IMR-90 (cell line): ENCODE data around the gene HEXD. TPM values are rescaled to one million over a fixed set of nuclear protein-coding genes. Genes with fewer than 3 reads are reported as not detected.
"Not testable (repeated sequence)": the region's sequence is repeated elsewhere in the genome, so short reads cannot be mapped to it uniquely, and the experiment has no call there.

ENCODE experiments used
- ATAC-seq: fragments of 200-7000 bp; cut with Tn5 transposase; 2 replicates; pipeline ENCODE4 v1.9.1; 2020; ENCODE audit warnings: low read depth, mild to moderate bottlenecking, moderate library complexity
- BruUV-seq: library from RNA; stranded (reverse); fragments of 400-500 nt; replicated peaks from 2 replicates; lab custom pipeline; 2021; lab: Mats Ljungman, UMichigan
- CTCF ChIA-PET: fragments of 300-600 bp; formaldehyde crosslinking; extraction: SDS; loops from one replicate; lab custom pipeline; 2021; ENCODE audit warnings: antibody characterized with exemption; lab: Yijun Ruan, JAX
- POLR2A ChIA-PET: fragments of 300-600 bp; sonication (Branson Sonifier 250); formaldehyde crosslinking; loops from one replicate; lab custom pipeline; 2022; ENCODE audit warnings: antibody characterized with exemption; ENCODE audit not compliant: unreplicated experiment; lab: Charles Lee
- DNase-seq: peaks from one replicate; pipeline ENCODE4 v3.0.0; 2013
- H2AFZ ChIP-seq: replicated peaks from 2 replicates; pipeline ENCODE3; 2013; ENCODE audit warnings: low read length, mild to moderate bottlenecking; ENCODE audit not compliant: poor library complexity
- H2AK5ac ChIP-seq: 2 replicates; pipeline ENCODE4 v1.6.1; 2013; ENCODE audit warnings: low read depth, low read length, inconsistent platforms
- H2AK9ac ChIP-seq: replicated peaks from 2 replicates; pipeline ENCODE3; 2013; ENCODE audit warnings: mild to moderate bottlenecking, low read depth, low read length, moderate library complexity; ENCODE audit not compliant: poor library complexity
- H2BK120ac ChIP-seq: 2 replicates; pipeline ENCODE4 v1.6.1; 2013; ENCODE audit warnings: low read depth, low read length, inconsistent platforms
- H2BK15ac ChIP-seq: 3 replicates; pipeline ENCODE4 v1.6.1; 2013; ENCODE audit warnings: low read depth, low read length, inconsistent platforms
- H2BK20ac ChIP-seq: 2 replicates; pipeline ENCODE4 v1.6.1; 2013; ENCODE audit warnings: low read depth, mild to moderate bottlenecking, inconsistent platforms, low read length, moderate library complexity
- H2BK5ac ChIP-seq: 2 replicates; pipeline ENCODE4 v1.6.1; 2013; ENCODE audit warnings: mild to moderate bottlenecking, low read depth, low read length, inconsistent platforms; ENCODE audit not compliant: poor library complexity, severe bottlenecking
- H3K14ac ChIP-seq: replicated peaks from 2 replicates; pipeline ENCODE4 v1.6.1; 2013; ENCODE audit warnings: low read depth, low read length, inconsistent platforms
- H3K18ac ChIP-seq: 2 replicates; pipeline ENCODE4 v1.6.1; 2013; ENCODE audit warnings: low read depth, low read length, control low read depth
- H3K23ac ChIP-seq: 2 replicates; pipeline ENCODE4 v1.6.1; 2013; ENCODE audit warnings: low read depth, low read length, inconsistent platforms
- H3K27ac ChIP-seq: 2 replicates; pipeline ENCODE4 v1.5.1; 2013; ENCODE audit warnings: mild to moderate bottlenecking, control low read depth, low read length; ENCODE audit not compliant: insufficient read depth
- H3K27me3 ChIP-seq: 2 replicates; pipeline ENCODE4 v1.6.1; 2013; ENCODE audit warnings: low read length; ENCODE audit not compliant: control insufficient read depth, insufficient read depth
- H3K36me3 ChIP-seq: 2 replicates; pipeline ENCODE4 v1.6.1; 2013; ENCODE audit warnings: low read length, mixed read lengths; ENCODE audit not compliant: control insufficient read depth, insufficient read depth
- H3K4ac ChIP-seq: 2 replicates; pipeline ENCODE4 v1.6.1; 2013; ENCODE audit warnings: low read depth, low read length, inconsistent platforms
- H3K4me1 ChIP-seq: 2 replicates; pipeline ENCODE4 v1.6.1; 2013; ENCODE audit warnings: low read length, mixed read lengths; ENCODE audit not compliant: control insufficient read depth, insufficient read depth
- H3K4me2 ChIP-seq: 2 replicates; pipeline ENCODE4 v1.6.1; 2013; ENCODE audit warnings: low read depth, mild to moderate bottlenecking, control low read depth, low read length, moderate library complexity
- H3K4me3 ChIP-seq: 2 replicates; pipeline ENCODE4 v1.5.1; 2013; ENCODE audit warnings: low read depth, mild to moderate bottlenecking, control low read depth, low read length, moderate library complexity; ENCODE audit not compliant: insufficient read depth
- H3K56ac ChIP-seq: 2 replicates; pipeline ENCODE4 v1.6.1; 2013; ENCODE audit warnings: low read length, inconsistent platforms; ENCODE audit not compliant: insufficient read depth; ENCODE audit errors: extremely low read depth
- H3K79me1 ChIP-seq, 2 experiments: 2 replicates each; pipeline ENCODE4 v1.6.1; 2013; ENCODE audit warnings: low read length in 2 of 2, inconsistent platforms in 1 of 2, low read depth in 1 of 2
- H3K9ac ChIP-seq: 2 replicates; pipeline ENCODE4 v1.6.1; 2013; ENCODE audit warnings: low read depth, low read length, control low read depth
- H3K9me1 ChIP-seq: 2 replicates; pipeline ENCODE4 v1.6.1; 2013; ENCODE audit warnings: low read length, inconsistent platforms; ENCODE audit not compliant: insufficient read depth
- H3K9me3 ChIP-seq: 2 replicates; pipeline ENCODE4 v1.6.1; 2013; ENCODE audit warnings: low read length; ENCODE audit not compliant: control insufficient read depth, insufficient read depth
- H4K20me1 ChIP-seq: 2 replicates; pipeline ENCODE4 v1.6.1; 2013; ENCODE audit warnings: low read length, inconsistent platforms; ENCODE audit not compliant: insufficient read depth
- H4K5ac ChIP-seq: 2 replicates; pipeline ENCODE4 v1.6.1; 2013; ENCODE audit warnings: mild to moderate bottlenecking, low read depth, low read length, control low read depth
- H4K8ac ChIP-seq, 2 experiments: 2 replicates each; pipeline ENCODE4 v1.6.1; 2013; ENCODE audit warnings: low read depth in 2 of 2, low read length in 2 of 2, control low read depth in 1 of 2, inconsistent platforms in 1 of 2
- H4K91ac ChIP-seq: 2 replicates; pipeline ENCODE4 v1.6.1; 2013; ENCODE audit warnings: low read depth, low read length, inconsistent platforms; ENCODE audit not compliant: insufficient read depth
- BHLHE40 ChIP-seq: fragments of 150-350 bp; IDR thresholded peaks from 2 replicates; pipeline ENCODE4 v1.6.1; 2016; ENCODE audit warnings: mild to moderate bottlenecking, low read depth, low read length
- FOS ChIP-seq: fragments of 150-350 bp; IDR thresholded peaks from 2 replicates; pipeline ENCODE4 v1.6.1; 2016; ENCODE audit warnings: low read depth, low read length
- POLR2A ChIP-seq: IDR thresholded peaks from 2 replicates; pipeline ENCODE4 v1.6.1; 2012; ENCODE audit warnings: mild to moderate bottlenecking, low read depth, low read length
- WGBS, 2 experiments: methylation state at CpG; one replicate each; pipeline versions ENCODE4 v1.1.5 to v1.1.7; 2013; ENCODE audit warnings: missing lambda C conversion rate in 2 of 2; ENCODE audit not compliant: insufficient read length in 1 of 2; ENCODE audit errors: extremely low coverage in 2 of 2; 5-methylcytosine and 5-hydroxymethylcytosine counted together
- dilution Hi-C: fragments of 300-500 bp; cut with HindIII; formaldehyde crosslinking; loops from one replicate; pipeline ENCODE4 v1.14.3; 2018; ENCODE audit warnings: low sequenced_read_pairs; ENCODE audit not compliant: unreplicated experiment
- in situ Hi-C: fragments of 300-500 bp; cut with MboI; formaldehyde crosslinking; loops from 3 replicates; pipeline ENCODE4 v1.14.3; 2019; ENCODE audit warnings: low sequenced_read_pairs, inconsistent platforms, mixed read lengths
- intact Hi-C: fragments of 100-400 bp; cut with micrococcal nuclease; formaldehyde crosslinking; loops from 2 replicates; pipeline ENCODE4 v1.10.0; 2022
- polyA plus RNA-seq, 3 experiments: library from polyadenylated mRNA; depleted of rRNA; stranded (reverse); fragments of >200 nt; gene quantifications; 2 replicates each; pipeline ENCODE4 v1.2.3, GENCODE V29; 2012; ENCODE audit warnings: low replicate concordance in 1 of 3
- total RNA-seq: library from RNA; depleted of rRNA; stranded (reverse); fragments of >200 nt; gene quantifications from 2 replicates; pipeline ENCODE4 v1.2.3, GENCODE V29; 2012
- TF ChIP-seq, protein P1 (sequence below): fragments of 150-350 bp; IDR thresholded peaks from 2 replicates; pipeline ENCODE4 v1.6.1; 2017; ENCODE audit warnings: mild to moderate bottlenecking, antibody characterized with exemption, low read length, low read depth

The HEXD gene
- total and polyA plus RNA-seq, 2 of the 4 experiments (the other 2 are of a cell fraction): 3.8 to 9.5 TPM

DNA sequence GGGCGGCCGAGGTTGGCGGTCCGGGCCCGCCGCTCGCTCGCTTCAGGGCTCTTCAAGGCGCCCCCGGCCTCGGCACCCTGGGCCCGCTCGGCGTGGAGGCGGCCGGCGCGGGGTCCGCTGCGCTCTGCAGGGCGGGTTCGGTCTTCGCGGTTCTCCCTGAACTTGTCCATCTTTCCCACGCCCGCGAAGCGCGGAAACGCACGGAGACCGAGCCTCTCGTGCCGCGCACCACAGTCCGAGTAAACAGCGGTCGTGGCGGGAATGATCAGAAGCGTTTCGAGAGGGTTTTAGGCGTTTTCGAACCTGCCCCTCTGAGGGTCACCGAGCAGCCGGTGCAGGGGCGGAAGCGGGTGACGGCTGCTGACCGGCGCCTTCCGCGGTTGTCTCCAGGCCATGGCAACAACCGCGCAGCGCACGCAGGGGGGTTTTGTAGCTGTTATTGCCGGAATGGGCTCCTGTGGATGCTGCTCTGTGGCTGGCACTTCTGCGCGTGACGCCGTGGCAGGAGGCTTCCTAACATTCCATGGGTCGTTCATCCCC lies 40.8 kb downstream of the HEXD start (continued):
- TF ChIP-seq FOS: no peak
- TF ChIP-seq, protein P1, sequence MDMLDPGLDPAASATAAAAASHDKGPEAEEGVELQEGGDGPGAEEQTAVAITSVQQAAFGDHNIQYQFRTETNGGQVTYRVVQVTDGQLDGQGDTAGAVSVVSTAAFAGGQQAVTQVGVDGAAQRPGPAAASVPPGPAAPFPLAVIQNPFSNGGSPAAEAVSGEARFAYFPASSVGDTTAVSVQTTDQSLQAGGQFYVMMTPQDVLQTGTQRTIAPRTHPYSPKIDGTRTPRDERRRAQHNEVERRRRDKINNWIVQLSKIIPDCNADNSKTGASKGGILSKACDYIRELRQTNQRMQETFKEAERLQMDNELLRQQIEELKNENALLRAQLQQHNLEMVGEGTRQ: no peak
- no peak for TF ChIP-seq POLR2A
- TF ChIP-seq BHLHE40: no peak

- BruUV-seq, H3K18ac ChIP-seq, in situ Hi-C loops, dilution Hi-C loops, H3K4me2 ChIP-seq, H3K4me1 ChIP-seq, H2AK9ac ChIP-seq, H3K9me3 ChIP-seq, H3K9me1 ChIP-seq, H2BK120ac ChIP-seq, POLR2A ChIA-PET, H4K8ac ChIP-seq, H3K56ac ChIP-seq, H3K23ac ChIP-seq, H2BK5ac ChIP-seq, H2AK5ac ChIP-seq, H3K9ac ChIP-seq, ATAC-seq, H4K91ac ChIP-seq, H3K27me3 ChIP-seq, H2BK20ac ChIP-seq, H3K4ac ChIP-seq, DNase-seq, H3K27ac ChIP-seq, H4K5ac ChIP-seq, H2BK15ac ChIP-seq, H3K14ac ChIP-seq, H3K4me3 ChIP-seq, H2AFZ ChIP-seq: not testable (repeated sequence)
- Histone ChIP-seq H3K36me3 (peaks cover 39% of the 10 kb centered on the region), H4K20me1 (peaks cover 13% of the 10 kb centered on the region), H3K79me1 (peaks cover 13 to 46% of the 10 kb centered on the region in 2 experiments)
- CTCF ChIA-PET: interaction anchor here (0.6 kb wide), 1 partner anchor 100 kb away, joined by 5 read pairs; no protein-coding TSS in a partner anchor
- intact Hi-C loops: loop anchor here (5.0 kb wide), 1 partner anchor 92 kb away; no protein-coding TSS in a partner anchor
- 88% methylated on average over 2 of the region's 9 CpGs; no CpG with 5 or more reads in 1 of the 2 experiments for WGBS, 2 experiments
Observed at GRCh38 chr17:82459936-82460335, 41.8 kb downstream of the HEXD start.
